AG04449 (cell line): ENCODE measurements around the gene IQSEC1.

ENCODE experiments used
- CTCF ChIA-PET: fragments of 350-600 bp; formaldehyde crosslinking; extraction: SDS; loops from one replicate; lab custom pipeline; 2021; ENCODE audit warnings: antibody characterized with exemption; lab: Yijun Ruan, JAX
- POLR2A ChIA-PET: fragments of 400-600, 350-600 bp; formaldehyde crosslinking; extraction: SDS; loops from one replicate; lab custom pipeline; 2020; ENCODE audit warnings: antibody characterized with exemption, inconsistent platforms; lab: Yijun Ruan, JAX
- DNase-seq: peaks from one replicate; pipeline ENCODE4 v3.0.0-alpha.2; 2010; ENCODE audit warnings: low read depth, low spot score
- H3K4me3 ChIP-seq: 2 replicates; pipeline ENCODE4 v1.5.1; 2011; ENCODE audit warnings: low read depth, mild to moderate bottlenecking, control low read depth, low read length
- CTCF ChIP-seq: IDR thresholded peaks from one replicate; pipeline ENCODE4 v1.5.1; 2011; ENCODE audit warnings: mild to moderate bottlenecking, moderate library complexity, low read length, control low read depth, inconsistent platforms; ENCODE audit not compliant: insufficient read depth; ENCODE audit errors: missing control alignments

IQSEC1 gene

DNA sequence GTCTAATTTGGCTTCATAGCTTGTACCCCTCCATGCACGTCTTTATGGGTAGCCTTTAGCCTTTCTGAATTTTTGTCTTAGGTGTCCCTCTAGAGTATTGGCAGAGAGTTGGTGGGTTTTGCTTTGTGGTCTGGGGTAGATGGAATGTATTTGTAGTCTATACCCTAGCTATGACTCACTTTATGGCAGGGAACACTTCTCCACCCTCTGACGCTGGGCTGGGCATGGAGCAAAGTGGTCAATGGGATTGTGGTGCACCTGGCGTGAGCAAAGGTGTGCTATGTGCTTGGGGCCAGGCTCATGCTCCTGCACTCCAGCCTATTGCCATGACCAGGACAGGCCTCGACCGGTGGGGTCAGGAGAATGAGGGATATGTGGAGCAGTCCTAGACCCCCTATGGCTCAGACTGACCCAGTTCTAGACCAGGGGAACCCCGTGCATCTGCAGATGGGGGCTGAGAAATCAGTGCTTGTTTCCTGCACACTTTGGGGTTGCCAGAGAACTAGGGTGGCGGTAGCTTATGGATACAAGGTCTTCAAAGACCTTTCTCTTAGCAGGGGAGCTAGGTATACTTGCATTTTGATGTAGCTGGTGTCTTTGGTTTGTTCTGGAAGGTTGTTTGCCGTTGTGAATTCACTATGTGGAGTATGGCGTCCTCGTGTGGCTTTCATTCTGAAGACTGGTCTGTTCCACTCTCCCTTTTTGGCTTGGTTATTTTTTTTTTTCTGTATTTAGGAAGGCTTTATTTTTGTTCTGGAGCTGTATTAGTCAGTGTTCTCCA lies 182.4 kb downstream of the IQSEC1 start:
- POLR2A ChIA-PET, result no interaction called here
- H3K4me3 ChIP-seq, result no peak overlapping the region
- TF ChIP-seq CTCF, result no peak
- DNase-seq, result no peak
- CTCF ChIA-PET, result interaction anchor here (0.7 to 5.2 kb wide), 31 partner anchors 10 to 759 kb away, joined by 3 to 81 read pairs (median 5); partner anchors contain the start of genes RPL32 and TSEN2

- no peak for TF ChIP-seq CTCF
- DNase-seq, result no peak
- ChIA-PET POLR2A (no interaction called here), CTCF (interaction anchor here (0.9 to 6.1 kb wide), 6 partner anchors 9 to 407 kb away, joined by 3 to 44 read pairs (median 3); no protein-coding TSS in a partner anchor)
- no peak overlapping the region for H3K4me3 ChIP-seq
Measured at GRCh38 chr3:12886736-12887135, 186.5 kb downstream of the IQSEC1 start.

- POLR2A ChIA-PET, result no interaction called here
- no peak for TF ChIP-seq CTCF
- no peak overlapping the region for H3K4me3 ChIP-seq
- no peak for DNase-seq
- CTCF ChIA-PET, result interaction anchor here (1.0 to 6.1 kb wide), 4 partner anchors 17 to 406 kb away, joined by 3 to 44 read pairs (median 3); no protein-coding TSS in a partner anchor
Measured at GRCh38 chr3:12886106-12886679, 187.0 kb downstream of the IQSEC1 start.

- ChIA-PET POLR2A (no interaction called here), CTCF (interaction anchor here (1.0 to 6.1 kb wide), 3 partner anchors 17 to 110 kb away, joined by 3 to 44 read pairs (median 3); no protein-coding TSS in a partner anchor)
- no peak for DNase-seq
- no peak for TF ChIP-seq CTCF
- no peak overlapping the region for H3K4me3 ChIP-seq
Measured at GRCh38 chr3:12885583-12885930, 187.7 kb downstream of the IQSEC1 start.

- POLR2A ChIA-PET, result interaction anchor here (0.9 kb wide), 1 partner anchor 9 kb away, joined by 3 read pairs; no protein-coding TSS in a partner anchor
- DNase-seq, result no peak
- CTCF ChIA-PET, result interaction anchor here (1.0 to 6.1 kb wide), 4 partner anchors 7 to 110 kb away, joined by 3 to 44 read pairs (median 8); no protein-coding TSS in a partner anchor
Measured at GRCh38 chr3:12884790-12885582, 188.2 kb downstream of the IQSEC1 start.

More at GRCh38 chr3:12884790-12885582, 188.2 kb downstream of the IQSEC1 start:
- no peak for TF ChIP-seq CTCF
- H3K4me3 ChIP-seq, result no peak overlapping the region
